ENCODE data around the gene ETV6. TPM values are rescaled to one million over a fixed set of nuclear protein-coding genes. Genes with fewer than 3 reads are reported as not detected.
A peak's percentile ranks its signal among the peaks of the same experiment; 100 is the strongest.

Gene ETV6
- total RNA-seq, 1 donor from 2014 or later, result 16.9 TPM

DNA sequence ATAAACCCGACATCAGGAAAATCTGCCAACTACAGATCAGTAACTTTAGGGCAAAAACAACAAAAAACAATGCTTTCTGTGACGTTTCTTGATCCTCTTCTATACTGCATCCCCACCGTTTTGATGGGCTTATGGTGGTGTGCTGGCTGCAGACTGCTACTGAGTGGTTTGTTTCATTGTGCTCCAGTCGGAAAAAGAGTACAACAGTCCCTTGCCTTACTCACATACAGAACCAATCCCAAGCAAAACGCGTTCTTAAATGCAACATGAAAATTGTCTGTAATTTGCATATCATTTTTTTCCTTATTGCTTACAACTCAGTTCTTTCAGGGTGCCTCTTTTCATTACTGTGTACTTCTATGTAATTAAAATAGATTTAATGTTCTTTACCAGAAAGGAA is 2.3 kb downstream of the ETV6 start:
- peaks cover 69% of the 10 kb centered on the region for H3K4me1 ChIP-seq
- TF ChIP-seq CTCF (IDR thresholded peaks at IDR 0.05; ENCODE audit: borderline replicate concordance), result no peak
- H3K9me3 ChIP-seq (replicated peaks), result no peaks in the 10 kb centered on the region
- no peaks in the 10 kb centered on the region for H3K36me3 ChIP-seq
- H3K27ac ChIP-seq (replicated peaks), result peak overlapping the region; percentile 99
- intact Hi-C loops (cut with micrococcal nuclease), result loop anchor here (10.0 kb wide), 1 partner anchor 103 kb away; no protein-coding TSS in a partner anchor
- H3K27me3 ChIP-seq (ENCODE audit: low read depth), result no peaks in the 10 kb centered on the region
- DNase-seq, result no peak
- H3K4me3 ChIP-seq, result peak overlapping the region; percentile 86

GRCh38 chr12:11652351-11653040 is 3.0 kb downstream of the ETV6 start:
- peak overlapping the region; percentile 99 for H3K27ac ChIP-seq (replicated peaks)
- H3K27me3 ChIP-seq (ENCODE audit: low read depth), result no peaks in the 10 kb centered on the region
- no peaks in the 10 kb centered on the region for H3K36me3 ChIP-seq
- no peak for TF ChIP-seq CTCF (IDR thresholded peaks at IDR 0.05; ENCODE audit: borderline replicate concordance)
- peaks cover 76% of the 10 kb centered on the region for H3K4me1 ChIP-seq
- peak overlapping the region; percentile 86 for H3K4me3 ChIP-seq
- DNase-seq, result no peak
- no peaks in the 10 kb centered on the region for H3K9me3 ChIP-seq (replicated peaks)
- intact Hi-C loops (cut with micrococcal nuclease), result loop anchor here (10.0 kb wide), 1 partner anchor 102 kb away; no protein-coding TSS in a partner anchor

DNA sequence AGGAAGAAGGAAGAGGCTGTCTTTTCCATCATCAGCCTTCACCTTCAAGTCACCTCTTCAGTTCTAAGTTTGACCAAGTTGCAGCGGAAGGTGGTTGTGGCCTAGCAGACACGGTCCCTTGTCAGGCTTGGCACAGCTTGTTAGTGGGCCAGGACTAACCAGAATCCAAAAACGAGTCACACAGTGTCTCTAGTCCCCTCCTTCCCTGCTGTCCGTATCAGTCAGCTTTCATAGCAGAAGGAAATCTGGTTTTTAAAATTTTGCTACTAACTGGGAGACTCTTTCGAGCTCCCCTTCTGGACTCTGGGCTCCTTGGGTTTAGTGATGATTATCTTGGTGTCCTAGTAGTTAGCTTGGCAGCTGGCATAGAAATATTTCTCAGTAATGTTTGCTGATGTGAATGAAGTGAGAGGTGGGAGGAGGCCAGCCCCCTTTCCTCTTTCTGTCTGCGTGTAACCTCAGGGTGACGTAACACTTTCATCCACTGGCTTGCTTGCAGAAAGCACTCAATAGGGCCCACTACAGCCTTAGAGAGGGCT is 3.8 kb downstream of the ETV6 start:
- Histone ChIP-seq H3K27me3 (ENCODE audit: low read depth) (no peaks in the 10 kb centered on the region), H3K4me3 (peak overlapping the region; percentile 86), H3K36me3 (no peaks in the 10 kb centered on the region), H3K27ac (replicated peaks) (peak overlapping the region; percentile 99), H3K9me3 (replicated peaks) (no peaks in the 10 kb centered on the region), H3K4me1 (peaks cover 81% of the 10 kb centered on the region)
- intact Hi-C loops (cut with micrococcal nuclease), result loop anchor here (10.0 kb wide), 1 partner anchor 102 kb away; no protein-coding TSS in a partner anchor
- no peak for TF ChIP-seq CTCF (IDR thresholded peaks at IDR 0.05; ENCODE audit: borderline replicate concordance)
- no peak for DNase-seq

DNA sequence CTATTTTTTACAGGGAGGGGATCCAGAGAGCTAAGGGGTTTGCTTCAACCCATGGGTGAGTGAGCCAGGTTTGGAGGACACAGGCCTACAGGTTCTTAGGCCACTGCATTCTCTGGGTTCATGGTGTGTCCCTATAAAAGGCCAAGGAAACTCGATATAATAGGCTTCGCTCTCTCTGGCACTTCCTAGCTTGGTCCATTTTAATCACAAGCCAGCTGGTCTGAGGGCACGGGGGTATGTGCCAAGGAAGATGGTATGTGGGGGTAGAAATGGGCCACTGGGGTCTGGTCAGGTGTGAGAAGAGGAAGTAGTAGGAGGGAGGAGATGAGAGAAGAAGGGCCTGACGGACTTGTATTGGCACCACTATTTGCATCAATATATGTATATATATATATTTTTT is 4.9 kb downstream of the ETV6 start:
- H3K4me3 ChIP-seq, result no peak overlapping the region
- H3K27me3 ChIP-seq (ENCODE audit: low read depth), result no peaks in the 10 kb centered on the region
- peaks cover 86% of the 10 kb centered on the region for H3K4me1 ChIP-seq
- peak overlapping the region; percentile 99 for H3K27ac ChIP-seq (replicated peaks)
- no peaks in the 10 kb centered on the region for H3K9me3 ChIP-seq (replicated peaks)
- intact Hi-C loops (cut with micrococcal nuclease), result loop anchor here (10.0 kb wide), 1 partner anchor 100 kb away; no protein-coding TSS in a partner anchor
- H3K36me3 ChIP-seq, result no peaks in the 10 kb centered on the region
- TF ChIP-seq CTCF (IDR thresholded peaks at IDR 0.05; ENCODE audit: borderline replicate concordance), result no peak
- no peak for DNase-seq

- intact Hi-C loops (cut with micrococcal nuclease), result loop anchor here (10.0 kb wide), 1 partner anchor 100 kb away; no protein-coding TSS in a partner anchor
- Histone ChIP-seq H3K4me1 (peaks cover 91% of the 10 kb centered on the region), H3K27me3 (ENCODE audit: low read depth) (no peaks in the 10 kb centered on the region), H3K27ac (replicated peaks) (peak overlapping the region; percentile 99), H3K4me3 (no peak overlapping the region), H3K36me3 (no peaks in the 10 kb centered on the region), H3K9me3 (replicated peaks) (no peaks in the 10 kb centered on the region)
- no peak for DNase-seq
- no peak for TF ChIP-seq CTCF (IDR thresholded peaks at IDR 0.05; ENCODE audit: borderline replicate concordance)
These were observed 5.3 kb downstream of the ETV6 start for GRCh38 chr12:11654802-11655201.

All from left ventricle myocardium inferior (tissue), 1 donor.